Cerebellar nuclear complex (tissue), 1 donor: ENCODE measurements around the gene ABAT.
A peak's percentile ranks its signal among the peaks of the same experiment; 100 is the strongest.
"Not testable (repeated sequence)": the region's sequence is repeated elsewhere in the genome, so short reads cannot be mapped to it uniquely, and the experiment has no call there.

Experiments used
- DNase-seq, 2 experiments: peaks; one replicate each; lab custom pipeline; 2025; lab: John Stamatoyannopoulos, UW

The ABAT gene

DNA sequence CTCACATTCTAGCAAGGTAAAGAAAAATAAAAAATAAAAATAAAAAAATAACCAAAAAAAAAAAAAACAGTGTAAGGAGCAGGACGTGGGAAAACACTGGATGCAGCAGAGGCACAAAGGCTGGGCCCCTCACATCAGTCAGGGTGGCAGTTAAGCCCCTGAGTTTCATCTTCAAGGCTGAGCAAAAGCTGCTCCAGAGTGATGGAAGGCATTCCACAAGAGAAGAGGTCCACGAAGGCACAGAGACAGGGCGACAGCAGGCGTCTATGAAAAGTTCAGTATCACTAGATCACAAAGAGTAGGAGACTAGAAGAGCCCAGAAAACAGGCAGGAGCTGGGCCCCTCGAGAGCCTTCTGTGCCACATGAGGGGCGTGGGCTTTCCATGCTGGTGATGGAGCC, 111.0 kb downstream of the ABAT start:
- DNase-seq: no peak

DNA sequence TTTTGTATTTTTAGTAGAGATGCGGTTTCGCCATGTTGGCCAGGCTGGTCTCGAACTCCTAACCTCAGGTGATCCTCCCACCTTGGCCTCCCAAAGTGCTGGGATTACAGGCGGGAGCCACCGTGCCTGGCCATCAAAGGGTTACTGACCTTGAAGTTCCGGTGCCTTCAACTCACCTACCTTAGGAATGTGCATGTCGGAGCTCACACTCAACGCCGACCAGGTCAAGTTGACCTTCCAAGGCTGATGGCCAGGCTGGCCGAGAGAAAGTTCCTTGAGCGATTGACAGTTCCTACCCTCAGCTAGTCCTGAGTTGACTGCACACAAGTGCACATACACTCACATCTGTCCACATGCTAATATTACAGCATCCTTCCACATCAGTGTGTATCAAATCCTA, 111.9 kb downstream of the ABAT start:
- not testable (repeated sequence) for DNase-seq

DNA sequence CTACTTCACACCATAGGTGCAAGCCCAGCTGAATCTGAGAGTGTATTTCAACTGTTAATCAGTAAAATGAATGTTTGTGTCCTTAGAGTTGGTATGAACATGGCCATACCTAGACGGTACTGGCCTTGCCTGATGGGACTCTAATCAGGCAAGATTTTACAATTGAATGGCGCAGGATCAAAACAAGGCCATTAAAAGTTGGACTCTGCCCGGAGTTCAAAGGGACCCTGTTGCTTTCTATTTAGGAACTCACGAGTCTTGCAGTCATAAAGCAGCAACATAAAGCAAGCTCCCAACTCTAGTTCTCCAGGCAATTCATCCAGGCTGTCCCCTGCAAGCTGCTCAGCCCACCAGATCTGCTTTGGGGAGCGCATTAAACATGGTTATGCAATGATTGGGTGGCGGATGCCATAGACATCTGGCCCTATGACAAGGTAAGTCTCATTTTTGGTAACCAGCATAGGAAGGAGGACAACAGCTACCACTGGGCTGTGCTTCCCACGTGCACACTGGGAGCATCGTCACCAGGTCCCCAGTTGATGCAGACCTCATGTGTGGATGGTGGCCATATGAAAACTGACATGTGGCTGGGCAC, 114.3 kb downstream of the ABAT start:
- DNase-seq: no peak

DNA sequence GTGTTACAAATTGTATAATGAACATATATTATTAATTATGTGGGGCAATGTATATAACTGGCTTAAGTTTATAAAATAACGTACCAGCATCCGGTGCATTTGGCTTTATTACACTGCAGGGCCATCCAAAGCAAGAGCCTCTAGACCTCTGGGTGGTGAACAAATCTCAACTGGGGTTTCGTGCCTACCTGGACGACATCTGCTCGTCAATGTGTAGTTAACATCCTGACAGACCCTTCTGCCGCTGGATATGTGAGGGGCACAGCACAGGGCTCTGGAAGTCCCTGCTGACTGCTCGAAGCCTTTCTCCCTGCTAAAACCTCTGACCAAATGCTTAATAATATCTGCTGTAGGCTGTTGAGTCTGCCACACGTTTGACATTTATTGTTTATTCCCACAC, 120.7 kb downstream of the ABAT start:
- DNase-seq: no peak

DNA sequence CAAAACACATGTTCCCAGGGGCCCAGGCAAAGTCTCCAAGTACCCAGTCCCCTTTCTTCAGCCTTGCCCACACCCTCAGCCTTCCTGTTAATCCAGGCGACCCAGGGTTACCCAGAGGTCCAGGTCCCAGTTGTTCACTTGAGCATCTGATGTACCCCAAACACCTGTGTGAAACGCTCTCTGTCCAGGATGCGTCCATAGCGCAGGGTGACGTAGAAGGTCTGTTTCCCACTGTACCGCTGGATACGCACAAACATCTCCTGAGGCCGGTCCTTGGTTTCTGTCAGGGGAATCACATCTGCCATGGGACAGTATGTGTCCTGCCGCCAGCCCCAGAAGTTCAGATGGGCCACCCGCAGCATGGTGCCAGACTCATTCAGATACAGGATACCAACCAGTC, 121.4 kb downstream of the ABAT start:
- no peak for DNase-seq

DNA sequence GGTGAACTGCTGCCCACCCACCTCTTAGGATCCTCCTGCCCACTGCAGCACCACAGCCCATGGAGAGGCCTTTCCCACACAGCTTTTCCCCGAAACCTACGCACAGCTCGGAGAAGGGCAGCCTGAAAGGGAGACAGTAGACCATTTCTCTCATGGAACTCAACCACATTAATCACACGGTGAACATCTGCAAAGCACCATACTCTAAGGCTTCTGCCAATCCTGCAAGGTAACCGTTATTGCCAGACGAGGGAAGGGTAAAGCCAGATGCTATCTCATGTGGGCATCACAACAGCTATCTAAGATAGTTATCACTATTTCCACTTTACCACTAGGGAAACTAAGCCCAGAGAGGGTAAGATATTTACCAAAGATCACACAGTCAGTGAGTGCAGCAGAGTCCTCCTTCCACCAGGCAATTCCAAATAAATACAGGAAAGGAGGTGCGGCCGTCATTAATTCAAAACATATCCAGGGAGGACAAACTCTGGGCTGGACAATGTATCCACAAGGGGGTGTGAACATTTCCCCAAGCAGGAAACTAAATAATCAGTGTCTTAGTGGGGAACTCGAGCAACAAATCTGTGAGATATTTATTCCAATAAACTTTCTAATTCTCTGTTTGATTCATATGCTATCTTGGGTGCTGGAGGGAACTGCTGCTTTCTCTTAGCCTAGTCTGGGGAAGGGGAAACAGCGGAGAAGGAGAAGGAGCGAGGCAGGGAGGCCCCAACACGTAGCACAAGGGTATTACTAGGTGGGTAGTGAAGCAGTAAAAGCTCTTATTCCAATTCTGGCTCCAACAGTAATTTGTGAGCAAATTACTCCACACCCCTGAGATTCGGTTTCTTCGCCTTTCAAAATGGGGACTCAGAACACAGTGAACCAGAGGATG, 122.3 kb downstream of the ABAT start:
- no peak for DNase-seq

DNA sequence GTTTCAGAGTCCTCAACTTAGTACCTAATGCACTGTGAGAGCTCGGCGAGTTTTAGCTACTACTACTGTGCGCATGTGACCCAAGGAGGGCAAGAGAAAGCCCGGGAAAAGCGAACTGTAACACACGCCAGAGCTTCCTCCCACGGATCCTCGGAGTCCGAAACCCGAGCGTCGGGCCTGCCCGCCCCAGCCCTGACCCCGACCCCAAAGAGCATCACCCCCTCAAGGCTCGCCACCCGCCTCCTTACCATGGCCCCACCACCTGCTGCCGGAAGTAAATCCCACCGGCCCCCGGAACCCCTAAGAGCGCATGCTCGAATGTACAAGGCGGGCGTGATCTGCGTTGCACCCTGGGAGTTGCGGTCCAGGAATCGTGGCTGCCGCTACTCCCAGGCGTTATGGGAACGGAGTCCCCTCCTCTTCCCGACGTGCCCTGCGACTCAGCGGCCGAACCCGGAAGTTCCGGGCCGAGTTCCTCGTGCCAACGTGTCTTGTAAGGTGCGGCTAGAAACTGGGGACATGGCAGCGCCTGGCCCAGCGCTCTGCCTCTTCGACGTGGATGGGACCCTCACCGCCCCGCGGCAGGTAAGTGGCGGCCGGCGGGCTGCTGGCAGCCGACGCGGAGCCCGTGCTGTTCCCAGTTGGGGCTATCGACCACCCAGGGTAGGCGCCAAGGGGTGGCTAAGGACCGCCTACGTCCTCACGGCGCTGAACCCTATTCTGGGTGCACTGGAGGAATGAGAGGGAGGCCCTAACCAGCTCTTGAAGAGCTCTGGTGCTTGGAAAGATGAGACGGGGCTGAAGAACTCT, 123.2 kb downstream of the ABAT start, which contains the start of the genes PMM2 and TMEM186:
TSS of gene PMM2 (plus strand) at position 476 of the 810 bp plus-strand sequence. CDS start at position 520, 44 bp downstream.
TSS of gene TMEM186 (minus strand) at position 276 of the 810 bp plus-strand sequence. CDS start at position 251, 25 bp downstream.
- peak; percentile 63 to 95 for DNase-seq

DNA sequence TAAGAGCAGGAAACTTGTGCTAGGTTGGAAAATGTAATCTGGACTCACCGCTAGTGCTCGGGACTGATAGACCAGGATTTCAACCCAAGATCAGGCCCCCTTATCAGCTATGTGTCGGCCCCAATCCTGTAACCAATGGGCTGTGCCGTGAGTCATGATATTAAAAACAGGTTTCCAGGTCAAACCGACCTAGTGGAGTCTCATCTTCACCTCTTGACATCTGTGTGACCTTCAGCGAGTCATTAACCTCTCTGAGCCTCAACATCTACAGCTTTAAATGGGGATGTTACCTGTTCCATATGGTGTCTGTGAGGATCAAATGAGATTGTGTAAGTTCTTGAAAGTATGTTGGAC, 123.7 kb downstream of the ABAT start:
- no peak for DNase-seq

DNA sequence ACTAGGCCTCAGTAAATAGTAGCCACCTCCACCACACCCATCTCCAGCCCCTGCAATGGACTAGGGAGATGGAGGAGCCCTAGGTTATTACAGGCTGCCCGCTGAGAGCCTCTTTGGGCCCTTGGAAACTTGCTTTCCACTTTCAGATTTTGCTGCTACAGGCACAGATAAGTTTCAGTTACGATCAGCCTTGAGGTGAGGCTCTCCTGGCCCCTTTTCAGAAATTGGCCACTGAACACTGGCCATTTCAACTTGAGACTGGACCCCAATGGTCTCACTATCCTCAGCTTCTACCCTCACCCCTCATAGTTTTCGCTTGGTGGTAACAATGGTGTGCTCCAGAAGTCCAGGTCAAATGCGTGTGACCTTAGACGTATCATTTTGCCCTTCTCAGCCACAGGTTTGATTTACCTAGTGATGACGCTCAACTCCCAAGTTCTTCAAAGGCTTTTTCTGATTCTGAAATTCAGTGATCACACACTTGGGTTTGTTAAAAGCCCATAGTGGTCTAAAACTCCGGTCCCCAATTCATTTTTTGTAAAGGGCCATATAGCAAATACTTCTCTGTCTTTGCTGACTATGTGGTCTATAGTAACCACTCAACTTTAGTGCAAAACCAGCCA, 124.2 kb downstream of the ABAT start:
- DNase-seq: no peak

DNA sequence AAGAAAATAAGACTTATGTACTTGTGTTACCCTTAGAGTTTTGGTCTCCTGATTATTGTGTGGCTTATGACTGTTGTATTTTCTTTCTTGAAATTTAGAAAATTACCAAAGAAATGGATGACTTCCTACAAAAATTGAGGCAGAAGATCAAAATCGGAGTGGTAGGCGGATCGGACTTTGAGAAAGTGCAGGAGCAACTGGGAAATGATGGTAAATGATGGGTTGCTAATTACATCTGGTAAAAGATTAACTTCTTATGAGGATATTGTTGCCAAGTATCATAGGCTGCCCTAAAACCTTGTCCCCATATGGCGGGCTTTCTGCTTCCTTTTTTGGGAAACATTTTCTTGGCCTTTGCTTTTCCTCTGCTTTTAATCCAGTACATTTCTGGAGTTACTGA, 127.3 kb downstream of the ABAT start:
- DNase-seq: no peak

DNA sequence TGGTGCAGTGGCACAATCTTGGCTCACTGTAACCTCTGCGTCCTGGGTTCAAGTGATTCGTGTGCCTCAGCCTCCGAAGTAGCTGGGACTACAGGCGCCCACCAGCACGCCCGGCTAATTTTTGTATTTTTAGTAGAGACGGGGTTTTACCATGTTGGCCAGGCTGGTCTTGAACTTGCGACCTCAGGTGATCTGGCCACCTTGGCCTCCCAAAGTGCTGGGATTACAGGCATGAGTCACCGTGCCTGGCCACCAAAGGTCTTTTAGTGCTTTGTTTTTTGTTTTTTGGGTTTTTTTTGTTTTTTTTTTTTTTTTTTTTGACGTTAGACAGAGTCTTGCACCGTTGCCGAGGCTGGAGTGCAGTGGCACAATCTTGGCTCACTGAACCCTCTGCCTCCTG, 129.3 kb downstream of the ABAT start:
- DNase-seq: not testable (repeated sequence)

DNA sequence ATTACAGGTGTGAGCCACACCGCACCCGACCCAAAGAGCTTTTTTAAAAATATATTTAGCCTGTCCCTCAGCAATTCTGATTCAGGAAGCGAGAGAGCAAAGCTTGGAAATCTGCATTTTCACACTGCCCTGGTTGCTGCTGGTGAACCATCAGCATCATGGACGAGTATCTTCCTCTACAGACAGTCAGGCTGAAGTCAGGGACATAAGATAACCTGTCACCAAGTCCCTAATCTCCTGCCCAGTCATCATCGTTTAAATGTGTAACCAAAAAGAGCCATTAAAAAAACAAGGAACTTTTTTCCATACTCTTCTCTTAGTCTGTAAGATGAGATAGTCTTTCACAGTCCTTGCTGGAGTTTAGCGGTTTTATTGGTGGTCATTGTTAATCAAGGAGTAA, 129.9 kb downstream of the ABAT start:
- no peak for DNase-seq

DNA sequence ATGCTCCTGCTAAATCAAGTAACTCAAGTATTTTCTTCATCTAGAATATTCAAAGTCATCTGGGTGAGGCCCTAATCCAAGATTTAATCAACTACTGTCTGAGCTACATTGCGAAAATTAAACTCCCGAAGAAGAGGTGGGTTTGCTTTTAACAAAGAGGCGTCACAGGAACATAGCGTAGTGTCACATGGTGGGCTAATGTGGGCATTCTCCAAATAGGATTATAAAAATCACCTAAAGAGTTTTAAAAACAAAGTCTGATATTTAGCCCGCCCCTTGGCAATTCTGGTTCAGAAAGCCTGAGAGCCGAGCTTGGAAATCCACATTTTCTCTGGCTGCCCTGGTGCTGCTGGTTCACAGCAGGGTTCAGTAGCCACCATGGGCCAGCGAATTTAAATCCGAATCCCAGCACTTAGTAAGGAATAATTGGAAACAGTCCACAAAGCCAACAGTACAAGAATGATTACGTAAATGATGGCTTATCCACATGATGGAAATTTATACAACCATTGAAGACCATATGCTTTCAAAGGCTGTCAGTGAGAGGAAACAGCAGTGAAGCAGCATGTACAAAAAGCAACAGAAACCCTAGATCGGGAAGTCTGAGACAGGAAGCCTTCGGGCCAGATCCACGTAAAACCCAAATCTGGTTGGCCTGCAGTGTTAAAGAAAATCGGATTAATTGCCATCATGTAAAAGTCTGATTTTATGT, 132.0 kb downstream of the ABAT start:
- no peak for DNase-seq

DNA sequence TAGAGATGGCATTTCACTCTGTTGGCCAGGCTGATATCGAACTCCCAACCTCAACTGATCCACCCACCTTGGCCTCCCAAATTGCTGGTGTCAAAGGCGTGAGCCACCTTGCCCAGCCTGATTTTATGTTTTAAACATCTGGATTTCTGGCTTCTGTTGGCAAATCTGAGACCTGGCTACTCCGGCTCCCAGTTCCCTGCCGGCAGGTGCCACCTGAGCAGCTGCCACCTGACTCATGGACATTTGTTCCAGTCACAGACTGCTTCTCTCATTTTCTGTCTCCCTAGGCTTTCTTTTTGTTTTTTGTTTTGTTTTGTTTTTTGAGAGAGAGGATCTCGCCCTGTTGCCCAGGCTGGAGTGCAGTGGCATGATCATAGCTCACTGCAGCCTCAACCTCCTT, 132.8 kb downstream of the ABAT start:
- no peak for DNase-seq

DNA sequence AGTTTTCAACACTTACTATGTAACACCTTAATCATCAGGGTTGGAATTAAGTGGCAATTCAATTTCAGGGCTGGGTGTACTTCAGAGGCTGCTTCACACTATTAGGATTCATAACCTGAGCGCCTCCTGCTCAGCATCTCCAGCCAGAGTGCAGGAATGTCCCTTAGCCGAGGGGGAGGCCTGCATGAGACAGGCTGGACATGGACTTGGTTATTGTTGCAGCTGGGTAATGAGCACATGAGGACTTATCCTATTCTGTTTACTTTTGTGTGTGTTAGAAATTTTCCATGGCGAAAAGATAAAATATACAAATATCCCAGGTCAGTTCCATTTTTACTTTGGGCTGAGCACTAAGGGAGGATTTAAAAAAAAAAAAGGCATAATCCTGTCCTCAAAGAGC, 133.6 kb downstream of the ABAT start:
- no peak for DNase-seq

DNA sequence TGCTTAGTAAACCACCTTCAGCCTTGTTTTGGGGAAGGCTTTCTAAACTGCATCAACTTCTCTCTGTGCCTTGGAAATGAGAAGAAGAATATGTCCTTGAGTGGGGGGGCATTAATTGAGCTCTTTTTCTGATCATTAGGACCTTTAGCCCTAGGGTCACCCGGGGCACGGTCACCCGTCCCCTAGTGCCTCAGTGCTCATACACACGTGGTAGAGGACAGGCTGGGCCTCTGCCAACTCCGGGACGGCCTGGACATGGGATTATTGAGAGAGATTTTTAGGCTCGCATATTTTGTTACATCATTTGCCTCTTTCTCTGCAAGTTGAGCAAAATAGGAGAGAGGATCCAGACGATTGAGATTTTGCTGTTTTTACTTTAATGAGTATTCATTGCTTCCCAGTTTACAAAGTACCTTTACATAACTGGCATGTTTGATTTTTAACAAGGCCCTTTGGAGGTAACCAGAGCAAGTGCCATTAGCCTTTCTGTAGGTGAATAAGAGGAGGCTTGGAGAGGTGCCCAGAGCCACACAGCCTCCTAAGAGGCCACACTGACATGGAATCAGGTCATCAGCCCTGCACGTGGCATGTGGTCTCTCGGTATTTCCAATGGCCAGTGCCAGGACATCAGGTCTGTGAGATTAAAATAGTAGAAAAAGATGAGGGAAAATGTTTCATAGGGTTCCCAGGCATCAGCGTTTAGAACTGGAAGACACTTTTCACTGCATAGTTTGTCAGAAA, 134.4 kb downstream of the ABAT start:
- DNase-seq: no peak

DNA sequence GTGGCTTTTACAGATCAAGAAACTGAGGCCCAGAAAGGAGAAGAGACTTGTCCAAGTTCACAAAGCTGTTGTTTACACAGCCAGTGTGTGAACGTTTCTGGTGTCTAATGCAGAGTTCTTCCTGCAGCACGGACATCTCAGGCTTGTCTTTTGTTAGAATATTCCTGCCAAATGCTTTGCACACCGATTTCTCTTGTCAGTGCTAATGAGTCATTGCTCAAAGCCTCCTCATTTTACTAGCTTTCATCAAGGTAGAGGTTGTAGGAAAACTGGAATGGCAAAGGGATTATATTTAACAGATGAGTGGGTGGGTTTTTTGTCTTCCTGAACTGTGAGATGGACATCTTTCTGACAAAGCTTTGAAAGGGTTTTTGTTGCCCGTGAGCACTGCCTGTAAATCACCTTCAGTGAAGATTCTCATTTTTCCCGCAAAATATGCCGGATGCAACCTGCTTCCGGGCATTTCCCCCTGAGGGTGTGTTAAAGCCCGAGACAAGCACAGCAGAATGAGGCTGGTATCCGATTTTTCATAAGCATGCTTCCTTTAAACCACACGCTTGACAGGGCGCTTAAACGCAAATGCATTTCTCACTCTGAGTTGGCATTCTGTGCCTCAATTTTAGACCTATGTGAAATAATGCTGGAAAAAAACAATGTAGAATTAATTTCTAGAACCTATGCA, 137.9 kb downstream of the ABAT start:
- DNase-seq: no peak

DNA sequence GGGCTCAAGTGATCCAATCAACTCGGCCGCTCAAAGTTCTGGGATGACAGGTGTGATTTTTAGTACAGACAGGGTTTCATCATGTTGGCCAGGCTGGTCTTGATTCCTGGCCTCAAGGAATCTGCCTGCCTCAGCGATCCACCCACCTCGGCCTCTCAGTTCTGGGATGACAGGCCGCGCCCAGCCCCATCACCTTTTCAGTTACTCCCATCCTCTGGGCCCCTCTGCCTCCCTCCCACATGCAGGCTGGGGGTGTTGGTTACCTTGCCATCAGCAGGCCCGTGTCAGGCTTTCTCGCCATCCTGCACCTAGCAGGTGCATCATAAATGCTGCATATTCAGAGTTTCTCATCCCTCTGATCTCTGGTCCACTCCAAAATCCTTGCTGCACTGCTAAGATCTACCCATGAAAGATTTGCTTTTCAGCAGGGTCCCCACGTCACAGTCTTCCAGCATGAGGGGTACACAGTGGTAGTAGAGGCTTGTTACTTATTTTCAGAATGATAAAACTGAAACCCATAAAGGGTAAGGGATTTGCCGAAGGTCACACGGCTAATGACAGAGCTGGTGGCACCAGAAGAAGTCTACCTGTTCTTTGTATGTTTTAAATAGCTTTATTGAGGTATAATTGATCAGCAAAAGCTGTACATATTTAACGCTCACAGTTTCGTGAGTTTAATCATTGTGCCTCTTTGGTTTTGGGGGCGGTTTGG, 139.8 kb downstream of the ABAT start:
- DNase-seq: no peak

DNA sequence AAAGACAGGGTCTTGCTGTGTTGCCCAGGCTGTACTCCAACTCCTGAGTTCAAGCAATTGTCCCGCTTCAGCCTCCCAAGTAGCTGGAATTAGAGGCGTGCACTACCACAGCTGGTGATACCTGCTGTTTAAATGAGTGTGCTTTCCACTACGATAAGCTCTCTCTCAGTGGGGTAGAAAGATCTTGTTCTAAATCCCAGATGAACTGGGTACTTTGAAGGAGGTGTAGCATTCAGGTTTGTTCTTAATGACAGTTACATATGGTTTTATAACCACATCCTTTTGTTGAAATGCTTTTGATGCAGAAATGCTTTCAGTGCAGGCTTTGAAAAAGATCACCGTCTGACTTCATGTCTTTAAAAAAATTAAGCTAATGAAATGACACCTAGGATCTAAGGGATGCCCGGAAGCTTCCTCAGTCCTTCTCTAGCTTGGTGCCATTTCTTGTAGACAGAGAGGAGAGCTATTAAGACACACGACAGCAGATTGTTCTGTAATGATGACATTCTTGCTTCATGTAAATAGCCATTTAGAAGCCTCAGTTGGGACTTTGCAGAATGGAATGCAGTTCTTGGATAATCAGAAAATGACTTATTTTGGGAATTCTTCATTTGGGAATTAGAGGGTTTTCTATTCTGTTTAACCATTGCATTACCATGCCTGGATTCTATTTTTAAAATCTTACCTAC, 142.7 kb downstream of the ABAT start:
- DNase-seq: no peak
